Suppressor macrophage (primary cell): Measurements from ENCODE around the gene CLEC1A.

Source experiments
- DNase-seq, 4 experiments: peaks; one replicate each; pipeline ENCODE4 v3.0.0-alpha.2; 2020 to 2022

CLEC1A gene

DNA sequence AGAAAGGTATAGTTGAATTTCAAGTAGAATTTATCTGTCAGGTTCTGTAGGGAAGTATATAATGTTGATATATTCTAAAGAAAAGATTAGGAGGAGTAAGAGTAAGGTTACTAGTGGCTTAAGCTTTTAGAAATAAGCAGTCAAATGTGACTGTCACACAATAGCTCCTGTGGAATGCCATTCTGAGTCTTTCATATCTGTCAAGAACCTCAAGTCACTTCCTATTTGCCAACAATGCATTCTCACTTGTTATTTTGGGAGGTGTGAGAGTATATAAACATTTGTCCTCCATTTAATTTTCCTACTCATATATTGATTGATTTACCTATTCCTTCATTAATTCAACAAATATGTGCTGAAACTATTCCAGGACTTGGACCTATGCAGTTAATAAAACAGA is 56.6 kb downstream of the CLEC1A start:
- DNase-seq: no peak

DNA sequence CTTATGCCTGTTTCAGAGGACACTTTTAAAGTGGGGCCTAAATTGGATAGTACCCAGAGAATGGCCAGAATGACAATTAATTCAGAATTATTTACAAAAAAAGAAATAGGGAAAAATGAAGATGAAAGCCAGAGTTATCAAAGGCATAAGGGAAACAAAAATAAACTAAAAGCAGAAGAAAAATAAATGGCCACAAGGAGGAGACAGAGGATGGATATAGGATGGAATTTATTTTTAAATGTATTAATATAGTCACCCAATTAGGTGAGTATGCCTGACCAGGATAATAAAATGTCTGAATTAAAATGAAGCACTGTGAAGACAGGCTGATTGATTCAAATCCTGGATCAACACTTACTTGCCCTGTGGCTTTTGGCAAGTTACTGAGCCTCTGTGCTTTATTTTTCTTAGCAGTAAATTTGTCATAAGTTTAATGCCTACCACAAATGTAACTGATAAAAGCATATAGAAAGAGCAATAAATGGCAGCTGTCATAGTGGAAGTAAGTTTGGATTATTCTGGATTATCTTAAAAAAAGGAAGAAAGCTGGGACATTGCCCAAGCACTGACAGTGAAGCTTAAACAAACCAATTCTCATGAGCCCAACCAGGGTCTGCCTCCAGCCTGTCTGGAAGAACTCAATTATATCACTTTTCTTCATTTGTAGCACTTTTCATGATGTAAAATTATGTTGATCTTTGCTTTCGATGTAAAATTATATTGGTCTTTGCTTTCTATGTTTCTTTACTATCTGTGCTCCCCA is 64.8 kb downstream of the CLEC1A start:
- peak; percentile 36 to 66 (median 46) for DNase-seq

GRCh38 chr12:10031771-10032175 is 67.0 kb downstream of the CLEC1A start:
- peak in 1 of 4 experiments; percentile 30 for DNase-seq

- DNase-seq: peak; percentile 15 to 55 (median 40)
These were observed 67.5 kb downstream of the CLEC1A start for GRCh38 chr12:10031321-10031720.

DNA sequence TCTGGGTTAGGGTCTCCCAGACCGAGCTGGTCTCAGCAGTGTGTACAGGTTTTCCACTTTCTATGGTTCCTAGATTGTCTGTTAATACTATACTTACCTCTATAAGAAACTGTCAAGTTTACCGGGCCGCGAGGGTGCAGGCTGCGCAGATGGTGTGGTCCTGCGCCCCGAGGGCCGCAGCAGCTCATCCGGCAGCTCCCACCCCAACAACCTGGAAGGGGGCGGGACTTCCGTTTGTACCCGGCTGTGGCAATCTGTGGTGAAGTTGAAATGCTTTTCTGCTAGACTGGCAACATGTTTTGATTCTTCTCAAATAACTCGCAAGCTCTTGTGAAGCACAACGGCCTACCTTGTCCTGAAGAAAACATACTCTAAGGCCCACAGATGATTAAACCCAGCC is 68.3 kb downstream of the CLEC1A start, which contains the start of gene CLEC9A:
TSS of gene CLEC9A (plus strand) at position 237 of the 400 bp plus-strand sequence. CDS start 22,006 bp downstream, outside the sequence.
- DNase-seq: no peak

DNA sequence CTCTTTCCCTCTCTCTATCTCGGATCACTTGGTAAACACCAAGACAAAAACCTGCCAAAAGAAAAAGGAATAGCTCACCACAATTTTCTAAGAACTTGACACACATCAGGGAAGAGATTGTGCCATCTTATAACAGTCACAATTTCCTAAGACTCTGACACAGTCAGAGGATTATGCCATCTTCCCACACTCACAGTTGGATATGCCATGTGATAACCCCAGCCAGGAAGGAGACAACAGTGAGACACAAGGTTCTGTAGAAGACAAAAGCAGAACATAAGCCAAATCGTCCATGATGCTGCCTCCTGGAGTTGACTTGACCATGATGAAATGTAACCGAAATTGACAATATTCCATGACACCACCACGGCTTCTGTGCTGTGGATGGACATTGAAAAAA is 71.1 kb downstream of the CLEC1A start:
- peak; percentile 88 to 99 (median 94) for DNase-seq

DNA sequence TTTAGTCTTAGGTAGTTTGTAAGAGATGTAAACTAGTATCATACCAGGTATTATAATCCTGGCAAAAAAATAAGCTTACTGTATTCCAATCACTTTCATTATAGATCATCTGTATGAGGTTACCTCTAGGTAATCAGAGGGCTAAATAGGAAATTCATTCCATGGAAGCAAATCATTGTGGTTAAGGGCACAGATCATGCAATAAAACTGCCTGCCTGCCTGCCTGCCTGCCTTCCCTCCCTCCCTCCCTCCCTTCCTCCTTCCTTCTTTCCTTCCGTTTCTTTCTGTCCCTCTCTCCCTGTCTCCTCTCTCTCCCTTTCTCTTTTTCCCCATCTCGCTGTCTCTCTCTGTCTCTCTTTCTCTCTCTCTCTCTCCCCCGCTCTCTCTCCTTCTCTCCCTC is 71.5 kb downstream of the CLEC1A start:
- peak in 2 of 4 experiments; percentile 16 to 21 for DNase-seq

DNA sequence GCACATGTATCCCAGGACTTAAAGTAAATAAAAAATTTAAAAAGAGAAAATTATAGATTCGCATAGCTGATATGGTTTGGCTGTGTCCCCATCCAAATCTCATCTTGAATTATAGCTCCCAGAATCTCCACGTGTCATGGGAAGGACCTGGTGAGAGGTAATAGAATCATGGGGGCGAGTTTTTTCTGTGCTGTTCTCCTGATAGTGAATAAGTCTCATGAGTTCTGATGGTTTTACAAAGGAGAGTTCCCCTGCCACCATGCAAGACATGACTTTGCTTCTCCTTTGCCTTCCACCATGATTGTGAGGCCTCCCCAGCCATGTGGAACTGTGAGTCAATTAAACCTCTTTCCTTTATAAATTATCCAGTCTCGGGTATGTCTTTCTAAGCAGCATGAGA is 72.1 kb downstream of the CLEC1A start:
- DNase-seq: peak in 3 of 4 experiments; percentile 13 to 51 (median 40)

DNA sequence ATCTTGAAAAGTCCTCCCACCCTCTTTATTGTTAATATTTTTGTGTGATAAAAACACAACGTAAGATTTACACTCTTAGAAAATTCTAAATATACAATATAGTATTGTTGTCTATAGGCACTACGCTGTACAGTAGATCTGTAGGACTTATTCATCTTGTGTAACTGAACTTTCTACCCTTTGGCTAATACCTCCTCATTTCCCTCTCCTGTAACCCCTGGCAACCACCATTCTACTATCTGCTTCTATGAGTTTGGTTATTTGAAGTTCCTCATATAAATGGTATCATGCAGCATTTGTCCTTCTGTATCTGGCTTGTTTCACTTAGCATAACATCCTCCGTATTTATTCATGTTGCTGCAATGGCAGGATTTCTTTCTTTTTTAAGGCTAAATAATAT is 73.5 kb downstream of the CLEC1A start:
- DNase-seq: peak in 2 of 4 experiments; percentile 14 to 40

- no peak for DNase-seq
These were observed 77.4 kb downstream of the CLEC1A start for GRCh38 chr12:10021342-10021741.
